AG09309 (cell line): ENCODE measurements around the gene JAZF1.
A peak's percentile ranks its signal among the peaks of the same experiment; 100 is the strongest.

Experiments used
- DNase-seq: peaks from one replicate; pipeline ENCODE4 v3.0.0-alpha.2; 2010; ENCODE audit warnings: low read depth
- H3K4me3 ChIP-seq: 2 replicates; pipeline ENCODE4 v1.5.1; 2011; ENCODE audit warnings: mild to moderate bottlenecking, low read depth, low read length, moderate library complexity; ENCODE audit not compliant: control insufficient read depth
- TF ChIP-seq, protein P1 (sequence below): IDR thresholded peaks from 2 replicates; pipeline ENCODE4 v1.5.1; 2011; ENCODE audit warnings: mild to moderate bottlenecking, low read depth, low read length, inconsistent platforms; ENCODE audit not compliant: insufficient read depth, control insufficient read depth; ENCODE audit errors: missing control alignments

The JAZF1 gene

DNA sequence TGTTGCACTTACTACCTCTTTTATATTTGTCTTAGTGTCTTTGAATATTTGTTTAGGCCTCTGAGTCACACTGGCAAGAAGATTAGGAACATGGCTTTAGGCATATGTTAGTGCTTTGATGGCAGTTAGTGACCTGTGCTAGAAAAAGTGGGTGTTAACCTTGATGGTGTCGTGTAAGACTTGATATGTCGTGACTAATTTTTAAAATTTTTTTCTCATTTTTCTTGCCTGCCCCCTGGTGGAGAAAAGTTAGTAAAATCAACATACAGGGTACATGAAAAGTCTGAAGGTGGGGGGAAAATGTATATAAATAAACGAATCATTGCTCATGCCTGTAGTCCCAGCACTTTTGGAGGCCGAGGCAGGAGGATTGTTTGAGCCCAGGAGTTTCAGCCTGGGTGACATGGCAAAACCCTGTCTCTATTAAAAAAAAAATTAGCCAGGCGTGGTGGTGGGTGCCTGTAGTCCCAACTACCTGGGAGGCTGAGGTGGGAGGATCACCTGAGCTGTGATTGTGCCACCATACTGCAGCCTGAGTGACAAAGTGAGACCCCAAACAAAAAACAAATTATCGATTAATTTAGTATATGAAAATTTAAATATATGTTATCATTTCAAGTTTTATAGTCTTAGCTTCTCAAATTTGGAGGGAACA is 396.1 kb downstream of the JAZF1 start:
- no peak for DNase-seq
- TF ChIP-seq, protein P1, sequence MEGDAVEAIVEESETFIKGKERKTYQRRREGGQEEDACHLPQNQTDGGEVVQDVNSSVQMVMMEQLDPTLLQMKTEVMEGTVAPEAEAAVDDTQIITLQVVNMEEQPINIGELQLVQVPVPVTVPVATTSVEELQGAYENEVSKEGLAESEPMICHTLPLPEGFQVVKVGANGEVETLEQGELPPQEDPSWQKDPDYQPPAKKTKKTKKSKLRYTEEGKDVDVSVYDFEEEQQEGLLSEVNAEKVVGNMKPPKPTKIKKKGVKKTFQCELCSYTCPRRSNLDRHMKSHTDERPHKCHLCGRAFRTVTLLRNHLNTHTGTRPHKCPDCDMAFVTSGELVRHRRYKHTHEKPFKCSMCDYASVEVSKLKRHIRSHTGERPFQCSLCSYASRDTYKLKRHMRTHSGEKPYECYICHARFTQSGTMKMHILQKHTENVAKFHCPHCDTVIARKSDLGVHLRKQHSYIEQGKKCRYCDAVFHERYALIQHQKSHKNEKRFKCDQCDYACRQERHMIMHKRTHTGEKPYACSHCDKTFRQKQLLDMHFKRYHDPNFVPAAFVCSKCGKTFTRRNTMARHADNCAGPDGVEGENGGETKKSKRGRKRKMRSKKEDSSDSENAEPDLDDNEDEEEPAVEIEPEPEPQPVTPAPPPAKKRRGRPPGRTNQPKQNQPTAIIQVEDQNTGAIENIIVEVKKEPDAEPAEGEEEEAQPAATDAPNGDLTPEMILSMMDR: peak; percentile 56
- no peak overlapping the region for H3K4me3 ChIP-seq

DNA sequence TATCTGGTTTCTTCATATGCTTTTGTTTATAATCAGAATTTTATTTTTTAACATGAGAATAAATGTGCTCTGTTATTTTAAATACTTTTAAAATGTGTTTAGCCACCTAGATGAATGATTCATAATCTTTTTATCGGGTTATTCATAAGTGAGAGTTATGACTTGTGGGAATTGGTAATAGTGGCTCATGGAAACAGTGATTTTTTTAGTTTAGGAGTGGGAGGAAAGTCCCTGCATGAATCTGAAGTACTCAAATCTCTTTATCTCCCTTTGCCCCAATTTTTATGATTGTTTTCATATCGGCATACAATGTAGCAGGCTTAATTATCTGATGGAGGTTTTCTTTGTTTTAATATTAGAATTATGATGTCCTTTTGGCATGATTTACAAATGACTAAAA is 397.7 kb downstream of the JAZF1 start:
- H3K4me3 ChIP-seq: no peak overlapping the region
- TF ChIP-seq, protein P1: no peak
- DNase-seq: no peak

DNA sequence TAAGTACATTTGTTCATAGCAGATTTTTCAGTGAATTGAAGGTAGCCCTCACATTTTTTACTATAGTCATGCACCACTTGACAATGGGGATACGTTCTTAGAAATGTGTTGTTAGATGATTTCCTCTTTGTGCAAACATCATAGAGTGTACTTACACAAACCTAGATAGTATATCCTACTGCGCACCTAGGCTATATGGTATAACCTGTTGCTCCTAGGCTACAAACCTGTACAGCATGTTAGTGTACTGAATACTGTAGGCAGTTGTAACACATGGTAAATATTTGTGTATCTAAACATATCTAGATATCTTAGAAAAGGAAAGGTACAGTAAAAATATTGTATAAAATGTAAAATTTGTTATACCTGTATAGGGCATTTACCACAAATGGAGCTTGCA is 399.4 kb downstream of the JAZF1 start:
- no peak for DNase-seq
- TF ChIP-seq, protein P1: no peak
- no peak overlapping the region for H3K4me3 ChIP-seq
